Stimulated activated CD8-positive, alpha-beta memory T cell treated with anti-CD3 and anti-CD28 coated beads, Interleukin-4, amount 100 ng/mL, for 48 hours (primary cell): Measurements from ENCODE around the gene BAG5.
"Not testable (repeated sequence)": the region's sequence is repeated elsewhere in the genome, so short reads cannot be mapped to it uniquely, and the experiment has no call there.

Source experiments
- DNase-seq: peaks from one replicate; pipeline ENCODE4 v3.0.0-alpha.2; 2020

Gene BAG5

GRCh38 chr14:103533137-103533998 lies 29.1 kb downstream of the BAG5 start:
- DNase-seq, result no peak

- no peak for DNase-seq
Measured at GRCh38 chr14:103532216-103533136, 30.0 kb downstream of the BAG5 start.

GRCh38 chr14:103531421-103532215 lies 30.8 kb downstream of the BAG5 start:
- DNase-seq, result no peak

- no peak for DNase-seq
Measured at GRCh38 chr14:103530831-103531230, 31.6 kb downstream of the BAG5 start.

GRCh38 chr14:103530390-103530789 lies 32.1 kb downstream of the BAG5 start:
- peak; percentile 58 for DNase-seq

GRCh38 chr14:103529383-103530365 lies 32.8 kb downstream of the BAG5 start:
- no peak for DNase-seq

GRCh38 chr14:103528587-103529382 lies 33.7 kb downstream of the BAG5 start, which contains the start of gene TRMT61A:
TRMT61A (plus strand) TSS chr14:103529196; CDS start chr14:103529979, 783 bp downstream.
- peak; percentile 84 for DNase-seq

GRCh38 chr14:103528146-103528586 lies 34.3 kb downstream of the BAG5 start:
- no peak for DNase-seq

GRCh38 chr14:103527408-103528145 lies 34.9 kb downstream of the BAG5 start:
- DNase-seq, result peak; percentile 51

- no peak for DNase-seq
Measured at GRCh38 chr14:103526914-103527248, 35.6 kb downstream of the BAG5 start.

- DNase-seq, result no peak
Measured at GRCh38 chr14:103526247-103526913, 36.1 kb downstream of the BAG5 start.

- DNase-seq, result not testable (repeated sequence)
Measured at GRCh38 chr14:103525430-103526246, 36.8 kb downstream of the BAG5 start.

GRCh38 chr14:103524002-103524935 lies 38.2 kb downstream of the BAG5 start:
- DNase-seq, result no peak

- DNase-seq, result no peak
Measured at GRCh38 chr14:103523575-103523954, 38.9 kb downstream of the BAG5 start.

GRCh38 chr14:103522649-103523574 lies 39.5 kb downstream of the BAG5 start, which contains the start of gene CKB:
CKB (minus strand) TSS chr14:103522830; CDS start chr14:103522493, 337 bp downstream.
- no peak for DNase-seq
